Iris pigment epithelial cell (primary cell): Measurements from ENCODE around the gene OBI1.

Experiments used
- DNase-seq: peaks from one replicate; pipeline ENCODE4 v3.0.0-alpha.2; 2011; ENCODE audit warnings: low read depth

The OBI1 gene, protein sequence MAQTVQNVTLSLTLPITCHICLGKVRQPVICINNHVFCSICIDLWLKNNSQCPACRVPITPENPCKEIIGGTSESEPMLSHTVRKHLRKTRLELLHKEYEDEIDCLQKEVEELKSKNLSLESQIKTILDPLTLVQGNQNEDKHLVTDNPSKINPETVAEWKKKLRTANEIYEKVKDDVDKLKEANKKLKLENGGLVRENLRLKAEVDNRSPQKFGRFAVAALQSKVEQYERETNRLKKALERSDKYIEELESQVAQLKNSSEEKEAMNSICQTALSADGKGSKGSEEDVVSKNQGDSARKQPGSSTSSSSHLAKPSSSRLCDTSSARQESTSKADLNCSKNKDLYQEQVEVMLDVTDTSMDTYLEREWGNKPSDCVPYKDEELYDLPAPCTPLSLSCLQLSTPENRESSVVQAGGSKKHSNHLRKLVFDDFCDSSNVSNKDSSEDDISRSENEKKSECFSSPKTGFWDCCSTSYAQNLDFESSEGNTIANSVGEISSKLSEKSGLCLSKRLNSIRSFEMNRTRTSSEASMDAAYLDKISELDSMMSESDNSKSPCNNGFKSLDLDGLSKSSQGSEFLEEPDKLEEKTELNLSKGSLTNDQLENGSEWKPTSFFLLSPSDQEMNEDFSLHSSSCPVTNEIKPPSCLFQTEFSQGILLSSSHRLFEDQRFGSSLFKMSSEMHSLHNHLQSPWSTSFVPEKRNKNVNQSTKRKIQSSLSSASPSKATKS

GRCh38 chr13:78658630-78659449 is at the start of gene OBI1:
TSS of gene OBI1 (minus strand) at chr13:78659155. CDS start at chr13:78659120, 35 bp downstream.
- peak; percentile 93 for DNase-seq

GRCh38 chr13:78701383-78701782 is 42.4 kb upstream of the OBI1 start:
- DNase-seq: peak; percentile 49

GRCh38 chr13:78700121-78700910 is 41.4 kb upstream of the OBI1 start:
- peak; percentile 85 for DNase-seq

GRCh38 chr13:78689011-78689410 is 30.1 kb upstream of the OBI1 start:
- DNase-seq: no peak

DNA sequence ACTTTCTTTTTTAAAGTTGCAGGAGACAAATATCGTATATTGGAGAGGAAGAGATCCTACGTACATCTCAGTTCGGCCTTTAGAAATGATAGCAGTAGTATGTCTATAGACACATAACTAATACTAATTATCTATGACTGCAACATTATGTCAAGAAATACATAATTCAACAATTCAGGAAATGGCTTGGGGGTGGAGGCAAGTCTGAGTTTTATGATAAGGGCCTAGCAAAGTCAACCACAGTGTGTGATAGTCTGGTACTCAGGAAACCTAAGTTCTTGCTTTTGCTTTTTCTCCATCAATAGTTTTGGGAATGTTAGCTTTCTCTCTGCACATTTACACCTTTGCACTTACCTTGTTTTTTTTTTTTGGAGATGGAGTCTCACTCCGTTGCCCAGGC is 27.5 kb upstream of the OBI1 start:
- no peak for DNase-seq

DNA sequence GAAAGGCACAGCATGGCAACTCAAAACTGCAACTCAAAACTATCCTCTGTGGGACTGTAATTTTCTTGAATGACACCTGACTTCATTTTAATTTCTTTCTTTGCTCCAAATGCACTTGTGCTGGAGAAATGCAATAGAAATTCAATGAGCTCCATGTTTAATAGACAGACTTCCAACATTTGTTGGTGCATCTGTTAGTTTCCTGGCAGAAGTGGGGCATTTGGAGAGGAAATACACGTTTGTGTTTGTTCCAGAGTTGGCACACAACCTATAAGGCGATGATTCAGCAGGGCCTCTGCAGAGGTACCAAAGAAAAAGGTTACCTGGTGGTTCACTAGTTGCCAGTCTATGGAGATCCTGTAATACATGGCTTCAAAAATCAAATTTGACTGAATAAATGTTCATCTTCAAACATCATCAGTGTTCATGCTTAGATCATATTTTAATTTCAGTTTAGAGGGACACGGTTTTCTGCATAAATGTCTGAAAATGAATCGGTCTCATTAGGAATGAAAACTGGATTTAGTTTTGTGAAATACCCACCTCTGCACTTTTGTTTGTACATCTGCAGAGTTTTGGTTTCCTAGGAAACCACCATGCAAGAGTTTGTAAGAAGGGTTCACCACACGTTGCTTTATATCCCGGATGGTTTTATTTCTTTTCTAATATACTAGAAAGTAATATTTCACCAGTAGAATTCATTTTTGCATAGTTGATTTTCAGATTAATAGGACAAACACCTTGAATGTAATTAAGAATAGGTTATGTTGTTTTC is 21.8 kb upstream of the OBI1 start:
- no peak for DNase-seq

DNA sequence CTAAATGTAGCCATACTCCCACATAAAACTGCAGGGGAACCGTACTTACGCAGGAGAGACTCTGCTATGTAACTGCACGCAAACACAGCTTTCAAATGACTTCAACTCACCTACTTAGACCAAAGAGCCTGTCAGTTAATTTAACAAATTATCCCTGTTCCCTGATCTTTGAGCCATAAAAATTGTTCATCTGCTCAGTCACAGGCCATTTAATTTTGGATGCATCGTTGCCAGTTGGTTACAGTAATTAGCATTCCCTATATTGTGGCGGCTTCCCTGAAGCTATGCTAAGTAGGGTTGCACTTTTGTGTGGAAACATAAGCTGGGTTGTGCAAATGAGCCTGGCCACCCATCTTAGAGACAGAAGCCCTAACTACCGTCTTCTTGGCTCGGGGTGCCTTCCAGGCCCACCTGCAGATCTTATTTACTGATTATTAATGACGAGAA is 21.2 kb upstream of the OBI1 start:
- DNase-seq: no peak

GRCh38 chr13:78679329-78679728 is 20.4 kb upstream of the OBI1 start:
- DNase-seq: peak; percentile 2

DNA sequence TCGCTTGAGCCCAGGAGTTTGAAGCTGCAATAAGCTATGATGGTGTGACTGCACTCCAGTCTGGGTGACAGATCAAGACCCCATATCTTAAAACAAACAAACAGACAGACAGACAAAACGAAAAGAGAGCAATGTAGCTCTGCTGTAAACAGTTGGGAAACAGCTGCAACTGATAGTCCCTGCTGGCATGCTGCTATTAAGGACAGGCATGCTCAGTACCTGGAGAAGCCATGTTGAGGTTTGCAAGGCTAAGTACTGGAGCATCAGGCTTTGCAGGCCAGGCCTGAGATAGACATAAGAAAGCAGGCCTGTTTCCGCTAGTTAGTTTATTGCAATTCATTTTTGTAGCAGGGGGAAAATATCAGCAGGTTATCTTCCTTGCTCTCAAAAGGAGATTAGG is 16.2 kb upstream of the OBI1 start:
- no peak for DNase-seq

GRCh38 chr13:78674638-78675037 is 15.7 kb upstream of the OBI1 start:
- DNase-seq: no peak

- DNase-seq: no peak
Observed at GRCh38 chr13:78662467-78662866, 3.5 kb upstream of the OBI1 start.

- no peak for DNase-seq
Observed at GRCh38 chr13:78660495-78660857, 1.5 kb upstream of the OBI1 start.

- no peak for DNase-seq
Observed at GRCh38 chr13:78659732-78660494, 958 bp upstream of the OBI1 start.

DNA sequence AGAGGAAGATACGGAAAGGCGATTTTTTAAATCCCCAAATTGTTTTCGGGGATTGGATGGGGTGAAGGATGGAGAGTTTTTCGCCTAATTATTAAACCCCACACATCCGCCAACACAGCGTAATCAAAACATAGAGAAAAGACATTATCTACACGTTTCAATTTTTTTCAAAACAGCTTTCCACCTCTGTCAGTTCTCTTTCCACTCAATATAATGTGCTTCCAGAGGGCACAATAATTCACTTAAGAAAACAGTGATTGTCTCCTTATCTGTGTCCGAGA is 435 bp upstream of the OBI1 start:
- DNase-seq: no peak

DNA sequence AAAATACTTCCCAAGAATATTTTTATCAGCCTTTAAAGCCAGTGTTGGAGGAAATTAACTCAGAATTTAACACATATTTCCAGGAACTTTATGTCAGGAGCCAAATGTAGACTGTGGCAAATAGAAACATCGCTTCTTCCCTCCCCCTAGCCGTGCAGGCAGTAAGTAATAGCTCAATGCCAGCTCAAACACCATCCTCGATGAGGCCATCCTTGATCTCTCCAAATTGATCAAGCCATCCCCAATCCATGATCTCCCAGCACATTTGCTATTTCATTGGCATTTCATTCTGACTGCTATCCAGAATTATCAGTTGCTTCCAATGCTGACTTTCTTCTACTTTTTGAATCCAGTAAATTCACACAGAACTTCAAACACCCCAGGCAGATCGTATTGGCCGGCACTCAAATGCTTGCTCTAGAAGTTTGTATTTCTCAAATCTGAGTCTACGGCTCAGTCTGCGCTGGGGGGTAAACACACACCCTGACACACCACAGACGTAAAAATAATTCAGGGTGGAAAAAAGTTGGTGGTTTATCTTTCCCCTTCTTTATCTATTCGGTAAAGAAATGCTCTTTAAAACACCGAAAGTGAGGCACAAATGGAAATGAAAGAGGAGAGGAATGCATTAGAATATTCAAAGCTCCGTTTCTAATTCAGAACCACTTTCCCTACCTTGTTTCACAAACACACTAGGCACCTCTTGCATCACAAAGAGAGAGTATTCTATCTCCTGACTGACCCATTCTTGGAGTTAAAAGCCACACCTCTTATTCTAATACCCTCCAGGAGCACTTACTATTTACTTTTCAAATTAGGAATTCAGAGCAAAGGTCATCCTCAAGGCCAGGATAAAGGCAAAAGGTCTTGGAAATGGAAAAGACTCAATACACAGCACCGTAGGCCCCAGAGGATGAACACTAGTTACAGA is 991 bp downstream of the OBI1 start:
- peak; percentile 32 for DNase-seq

DNA sequence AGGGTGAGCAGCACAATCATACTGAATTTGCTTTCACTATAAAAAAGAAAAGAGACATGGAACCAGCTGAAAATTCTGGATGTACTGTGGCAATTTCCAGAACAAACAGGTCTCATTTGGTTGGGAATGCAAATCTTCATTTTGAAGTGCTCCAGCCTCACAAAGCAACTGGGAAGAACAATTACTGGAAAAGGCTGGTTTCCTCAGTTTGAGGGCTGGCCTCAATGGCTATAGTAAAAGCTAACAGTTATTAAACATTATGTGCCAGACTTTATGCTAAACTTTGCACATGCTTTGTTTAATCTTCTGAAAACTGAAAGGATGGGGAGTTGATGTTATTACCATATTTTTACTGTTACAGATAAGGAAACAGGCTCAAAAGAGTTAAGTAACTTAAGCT is 3.0 kb downstream of the OBI1 start:
- no peak for DNase-seq

DNA sequence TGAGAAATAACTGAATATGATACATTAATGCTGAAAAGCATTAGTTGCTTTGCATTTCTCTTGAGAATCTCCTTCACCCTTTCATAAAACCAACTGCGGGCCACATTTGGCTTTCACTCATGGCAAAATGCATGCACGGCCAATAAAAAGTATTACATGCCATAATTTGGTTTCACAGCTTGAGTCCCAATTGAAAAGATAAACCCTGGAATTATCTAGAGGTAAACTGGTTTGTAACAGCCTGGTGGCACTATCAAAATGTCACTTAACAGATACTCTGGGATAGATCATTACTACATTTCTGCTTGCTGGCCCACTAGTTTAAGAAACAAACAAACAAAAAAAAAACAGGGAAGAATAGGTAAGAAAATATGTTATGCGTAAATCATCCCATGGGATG is 3.9 kb downstream of the OBI1 start:
- DNase-seq: no peak

DNA sequence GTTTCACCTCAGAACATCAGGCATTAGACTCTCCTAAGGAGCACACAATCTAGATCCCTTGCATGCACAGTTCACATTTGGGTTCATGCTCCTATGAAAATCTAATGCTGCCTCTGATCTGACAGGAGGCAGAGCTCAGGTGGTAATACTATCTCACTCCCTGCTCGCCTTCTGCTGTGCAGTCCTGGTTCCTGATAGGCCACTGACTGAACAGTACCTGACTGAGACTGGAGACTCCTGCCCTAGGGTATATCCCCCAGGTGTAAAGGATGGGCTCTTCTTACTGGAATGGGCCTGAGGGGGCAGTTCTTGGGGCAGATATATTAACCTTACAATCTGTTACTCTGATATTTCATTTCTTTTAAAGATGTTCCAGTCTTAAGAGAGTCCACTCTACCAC is 6.3 kb downstream of the OBI1 start:
- no peak for DNase-seq

DNA sequence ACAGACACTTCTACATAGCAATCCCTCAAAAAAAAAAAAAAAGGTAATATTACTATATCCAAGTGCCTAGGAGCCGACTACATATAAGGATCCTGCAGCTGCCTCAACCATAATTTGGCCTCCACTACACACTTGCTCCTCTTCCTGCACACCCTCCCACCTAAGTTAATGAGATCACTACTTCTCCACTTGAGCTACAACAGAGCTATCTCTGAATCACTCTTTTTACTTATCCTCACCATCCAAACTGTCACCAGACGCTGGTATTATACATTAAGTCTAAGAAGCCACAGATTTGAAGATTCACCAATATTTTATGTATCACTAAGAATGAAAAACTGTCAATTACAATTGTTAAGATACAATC is 8.3 kb downstream of the OBI1 start:
- DNase-seq: no peak
